ENCODE measurements around the gene MLST8. TPM values are rescaled to one million over a fixed set of nuclear protein-coding genes. Genes with fewer than 3 reads are reported as not detected.

MLST8 gene
- total RNA-seq, 1 experiment from 2014 or later, result 53.1 TPM

- H3K9me3 Mint-ChIP-seq (ENCODE audit: unreplicated experiment), result no peaks in the 10 kb centered on the region
- DNase-seq, result no peak
- Histone ChIP-seq H3K9me3 (no peaks in the 10 kb centered on the region), H3K27me3 (replicated peaks; ENCODE audit: control insufficient read depth, insufficient read depth, low read length) (no peaks in the 10 kb centered on the region), H3K4me1 (peaks cover 4% of the 10 kb centered on the region; the same call in 1 of the 2 replicates), H3K36me3 (ENCODE audit: control insufficient read depth, insufficient read depth, low read length) (peaks cover 1% of the 10 kb centered on the region; the same call in 1 of the 2 replicates), H3K4me3 (ENCODE audit: low read depth, low read length) (no peak overlapping the region)
- H3K27ac Mint-ChIP-seq (ENCODE audit: unreplicated experiment), result no peak overlapping the region
- no TSS peak for BruUV-seq (replicated peaks)
- no peak for TF ChIP-seq CTCF (IDR thresholded peaks at IDR 0.05; ENCODE audit: insufficient read depth in 1 of 2, low read depth in 1 of 2, low read length in 1 of 2, severe bottlenecking in 1 of 2, unreplicated experiment in 1 of 2)
- no peak overlapping the region for H3K4me3 Mint-ChIP-seq (ENCODE audit: unreplicated experiment)
- ChIA-PET POLR2A (no interaction called here), CTCF (interaction anchor here (0.6 kb wide), 1 partner anchor 72 kb away, joined by 3 read pairs; no protein-coding TSS in a partner anchor)
- no peaks in the 10 kb centered on the region for H3K27me3 Mint-ChIP-seq (ENCODE audit: insufficient read depth, unreplicated experiment)
- intact Hi-C loops (cut with micrococcal nuclease; ENCODE audit: unreplicated experiment), result no loop called here
- H3K36me3 Mint-ChIP-seq (ENCODE audit: insufficient read depth, unreplicated experiment), result peaks cover 24% of the 10 kb centered on the region
- peaks cover 2% of the 10 kb centered on the region for H3K4me1 Mint-ChIP-seq (ENCODE audit: low read depth, unreplicated experiment)
These were observed 42.6 kb upstream of the MLST8 start for GRCh38 chr16:2162676-2163118.

- Histone ChIP-seq H3K9me3 (no peaks in the 10 kb centered on the region), H3K4me1 (no peaks in the 10 kb centered on the region), H3K36me3 (ENCODE audit: control insufficient read depth, insufficient read depth, low read length) (peaks cover 1% of the 10 kb centered on the region; the same call in 1 of the 2 replicates), H3K27me3 (replicated peaks; ENCODE audit: control insufficient read depth, insufficient read depth, low read length) (no peaks in the 10 kb centered on the region), H3K4me3 (ENCODE audit: low read depth, low read length) (no peak overlapping the region)
- Mint-ChIP-seq H3K27ac (ENCODE audit: unreplicated experiment) (no peak overlapping the region), H3K4me1 (ENCODE audit: low read depth, unreplicated experiment) (no peaks in the 10 kb centered on the region), H3K4me3 (ENCODE audit: unreplicated experiment) (no peak overlapping the region), H3K27me3 (ENCODE audit: insufficient read depth, unreplicated experiment) (no peaks in the 10 kb centered on the region), H3K36me3 (ENCODE audit: insufficient read depth, unreplicated experiment) (peaks cover 30% of the 10 kb centered on the region), H3K9me3 (ENCODE audit: unreplicated experiment) (no peaks in the 10 kb centered on the region)
- intact Hi-C loops (cut with micrococcal nuclease; ENCODE audit: unreplicated experiment), result no loop called here
- DNase-seq, result no peak
- BruUV-seq (replicated peaks), result no TSS peak
- no peak for TF ChIP-seq CTCF (IDR thresholded peaks at IDR 0.05; ENCODE audit: insufficient read depth in 1 of 2, low read depth in 1 of 2, low read length in 1 of 2, severe bottlenecking in 1 of 2, unreplicated experiment in 1 of 2)
- ChIA-PET POLR2A (interaction anchor here (0.6 kb wide), 1 partner anchor 8 kb away, joined by 4 read pairs; the partner anchor contains the start of gene TRAF7), CTCF (no interaction called here)
These were observed 41.9 kb upstream of the MLST8 start for GRCh38 chr16:2163211-2163881.

- no peaks in the 10 kb centered on the region for H3K4me1 Mint-ChIP-seq (ENCODE audit: low read depth, unreplicated experiment)
- Histone ChIP-seq H3K4me1 (no peaks in the 10 kb centered on the region), H3K27me3 (replicated peaks; ENCODE audit: control insufficient read depth, insufficient read depth, low read length) (no peaks in the 10 kb centered on the region), H3K4me3 (ENCODE audit: low read depth, low read length) (no peak overlapping the region), H3K9me3 (no peaks in the 10 kb centered on the region), H3K36me3 (ENCODE audit: control insufficient read depth, insufficient read depth, low read length) (peaks cover 1% of the 10 kb centered on the region; the same call in 1 of the 2 replicates)
- CTCF ChIA-PET, result no interaction called here
- intact Hi-C loops (cut with micrococcal nuclease; ENCODE audit: unreplicated experiment), result no loop called here
- H3K27me3 Mint-ChIP-seq (ENCODE audit: insufficient read depth, unreplicated experiment), result no peaks in the 10 kb centered on the region
- no peak for TF ChIP-seq CTCF (IDR thresholded peaks at IDR 0.05; ENCODE audit: insufficient read depth in 1 of 2, low read depth in 1 of 2, low read length in 1 of 2, severe bottlenecking in 1 of 2, unreplicated experiment in 1 of 2)
- no peak overlapping the region for H3K4me3 Mint-ChIP-seq (ENCODE audit: unreplicated experiment)
- BruUV-seq (replicated peaks), result no TSS peak
- H3K36me3 Mint-ChIP-seq (ENCODE audit: insufficient read depth, unreplicated experiment), result peaks cover 40% of the 10 kb centered on the region
- POLR2A ChIA-PET, result interaction anchor here (1.3 kb wide), 1 partner anchor 10 kb away, joined by 3 read pairs; the partner anchor contains the start of gene TRAF7
- no peaks in the 10 kb centered on the region for H3K9me3 Mint-ChIP-seq (ENCODE audit: unreplicated experiment)
- no peak overlapping the region for H3K27ac Mint-ChIP-seq (ENCODE audit: unreplicated experiment)
- no peak for DNase-seq
These were observed 39.4 kb upstream of the MLST8 start for GRCh38 chr16:2165861-2166260.

All from Caco-2 (cell line).